Measurements from ENCODE around the gene CCDC92. TPM values are rescaled to one million over a fixed set of nuclear protein-coding genes. Genes with fewer than 3 reads are reported as not detected.

Gene CCDC92
- total and polyA plus RNA-seq, 10 of the 15 experiments (the other 5 are each of a cell fraction or from before 2014, with no cell fraction given), result 0.53 to 11.8 (median 4.2) TPM

GRCh38 chr12:123952037-123952436 is 20.6 kb downstream of the CCDC92 start:
- FAIRE-seq (no peak), ATAC-seq (no peak), DNase-seq (ENCODE audit: low read depth, low spot score) (no peak)
- Histone ChIP-seq H2AFZ (ENCODE audit: control insufficient read depth, low read depth, low read length) (no peak overlapping the region), H3K36me3 (ENCODE audit: control insufficient read depth in 2 of 2, insufficient read depth in 2 of 2, low read length in 1 of 2) (no peaks in the 10 kb centered on the region), H3K4me3 (no peak overlapping the region), H3K4me2 (ENCODE audit: control insufficient read depth, insufficient read depth) (no peak overlapping the region), H3K9ac (ENCODE audit: control insufficient read depth, insufficient read depth, low read length) (no peak overlapping the region), H3K79me2 (ENCODE audit: control insufficient read depth, insufficient read depth, low read length) (no peaks in the 10 kb centered on the region), H4K20me1 (ENCODE audit: control insufficient read depth, insufficient read depth) (no peaks in the 10 kb centered on the region), H3K27ac (ENCODE audit: control insufficient read depth, insufficient read depth) (no peak overlapping the region), H3K27me3 (replicated peaks in 1 of 2; ENCODE audit: control insufficient read depth in 2 of 2, insufficient read depth in 2 of 2, low read length in 1 of 2) (no peaks in the 10 kb centered on the region; a peak in 1 of 4 replicates), H3K9me3 (replicated peaks; ENCODE audit: control insufficient read depth, insufficient read depth, low read length) (no peaks in the 10 kb centered on the region), H3K4me1 (ENCODE audit: control insufficient read depth, insufficient read depth, low read length) (no peaks in the 10 kb centered on the region)
- CTCF ChIA-PET, result interaction anchor here (1.4 kb wide), 1 partner anchor 13 kb away, joined by 3 read pairs; no protein-coding TSS in a partner anchor
- POLR2A ChIA-PET, result no interaction called here
- RAD21 ChIA-PET (ENCODE audit: unreplicated experiment), result no interaction called here
- TF ChIP-seq JUND (IDR thresholded peaks at IDR 0.05; ENCODE audit: low read depth, low read length), result no peak
- in situ Hi-C loops (cut with MboI) (no loop called here), intact Hi-C loops (cut with micrococcal nuclease; ENCODE audit: unreplicated experiment) (no loop called here)
- SMC1A ChIA-PET (ENCODE audit: uncharacterized antibody, unreplicated experiment), result interaction anchor here (2.2 kb wide), 1 partner anchor 9 kb away, joined by 9 read pairs; no protein-coding TSS in a partner anchor
- BruUV-seq (replicated peaks), result no TSS peak
- 38% methylated on average over 2 of the region's 2 CpGs for WGBS (ENCODE audit: insufficient coverage, insufficient replicate concordance, low lambda C conversion rate, missing lambda C conversion rate)

- Histone ChIP-seq H3K4me1 (ENCODE audit: control insufficient read depth, insufficient read depth, low read length) (no peaks in the 10 kb centered on the region), H3K79me2 (ENCODE audit: control insufficient read depth, insufficient read depth, low read length) (no peaks in the 10 kb centered on the region), H3K4me2 (ENCODE audit: control insufficient read depth, insufficient read depth) (no peak overlapping the region), H3K4me3 (no peak overlapping the region), H3K27me3 (replicated peaks in 1 of 2; ENCODE audit: control insufficient read depth in 2 of 2, insufficient read depth in 2 of 2, low read length in 1 of 2) (no peaks in the 10 kb centered on the region; a peak in 1 of 4 replicates), H3K27ac (ENCODE audit: control insufficient read depth, insufficient read depth) (no peak overlapping the region), H3K9ac (ENCODE audit: control insufficient read depth, insufficient read depth, low read length) (no peak overlapping the region), H3K36me3 (ENCODE audit: control insufficient read depth in 2 of 2, insufficient read depth in 2 of 2, low read length in 1 of 2) (no peaks in the 10 kb centered on the region), H4K20me1 (ENCODE audit: control insufficient read depth, insufficient read depth) (no peaks in the 10 kb centered on the region), H3K9me3 (replicated peaks; ENCODE audit: control insufficient read depth, insufficient read depth, low read length) (no peaks in the 10 kb centered on the region), H2AFZ (ENCODE audit: control insufficient read depth, low read depth, low read length) (no peak overlapping the region)
- SMC1A ChIA-PET (ENCODE audit: uncharacterized antibody, unreplicated experiment), result interaction anchor here (2.2 kb wide), 1 partner anchor 10 kb away, joined by 9 read pairs; no protein-coding TSS in a partner anchor
- BruUV-seq (replicated peaks), result no TSS peak
- TF ChIP-seq JUNB (IDR thresholded peaks at IDR 0.05) (no peak), SPI1 (IDR thresholded peaks at IDR 0.05; ENCODE audit: borderline replicate concordance, insufficient read depth, low read depth, low read length) (no peak), TCF7 (IDR thresholded peaks at IDR 0.05; ENCODE audit: borderline replicate concordance) (no peak), CREM (IDR thresholded peaks at IDR 0.05; ENCODE audit: low read depth) (no peak), EZH2 (IDR thresholded peaks at IDR 0.05; ENCODE audit: borderline replicate concordance, control insufficient read depth, low read depth, low read length) (no peak)
- no peak for DNase-seq (ENCODE audit: low read depth, low spot score)
- POLR2A ChIA-PET, result no interaction called here
- RAD21 ChIA-PET (ENCODE audit: unreplicated experiment), result no interaction called here
- 46% methylated on average over 4 of the region's 4 CpGs for WGBS (ENCODE audit: insufficient coverage, insufficient replicate concordance, low lambda C conversion rate, missing lambda C conversion rate)
- no peak for ATAC-seq
- intact Hi-C loops (cut with micrococcal nuclease; ENCODE audit: unreplicated experiment), result no loop called here
- no peak for FAIRE-seq
- in situ Hi-C loops (cut with MboI), result no loop called here
- CTCF ChIA-PET, result interaction anchor here (1.4 kb wide), 1 partner anchor 13 kb away, joined by 3 read pairs; no protein-coding TSS in a partner anchor
Measured at GRCh38 chr12:123951467-123951866, 21.2 kb downstream of the CCDC92 start.

Data from GM12878 (cell line).